Coronary artery (tissue), 2 donors: ENCODE data around the gene CPXM2.

ENCODE experiments used
- DNase-seq: peaks from one replicate; pipeline ENCODE4 v3.0.0-alpha.2; 2017; ENCODE audit warnings: low spot score
- H3K27ac ChIP-seq, 2 donors: fragments of 200-600 bp; sonication (generic); one replicate each; pipeline ENCODE4 v1.5.1; 2016 to 2019
- H3K4me3 ChIP-seq: fragments of 200-600 bp; sonication (generic); 2 replicates; pipeline ENCODE4 v1.5.1; 2016; ENCODE audit warnings: mild to moderate bottlenecking, moderate library complexity
- CTCF ChIP-seq: fragments of 200-600 bp; sonication (generic); IDR thresholded peaks from one replicate; pipeline ENCODE4 v1.5.1; 2019; ENCODE audit warnings: antibody characterized with exemption

The CPXM2 gene

GRCh38 chr10:123842692-123843385, 48.8 kb downstream of the CPXM2 start:
- DNase-seq: peak; percentile 63
- no peak for TF ChIP-seq CTCF
- Histone ChIP-seq H3K4me3 (no peak overlapping the region), H3K27ac (peak overlapping the region; percentile 40 to 68)

DNA sequence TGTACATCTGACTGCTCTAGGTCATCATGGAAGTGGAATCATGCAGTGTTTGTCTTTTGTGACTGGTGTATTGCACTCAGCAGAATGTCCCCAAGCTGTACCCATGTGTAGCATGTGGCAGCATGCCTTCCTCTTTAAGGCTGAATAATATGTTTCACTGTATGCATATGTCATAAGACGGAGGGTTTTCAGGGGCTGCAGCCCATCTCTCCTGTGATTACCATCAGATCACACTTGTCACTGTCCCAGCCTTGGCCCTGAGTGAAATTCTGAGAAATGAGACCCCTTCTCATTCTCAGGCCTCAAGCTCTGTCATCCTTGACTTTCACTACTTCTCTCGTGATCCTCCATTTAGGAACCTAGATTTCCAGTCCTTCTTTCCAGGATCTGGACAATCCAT, 50.0 kb downstream of the CPXM2 start:
- Histone ChIP-seq H3K4me3 (no peak overlapping the region), H3K27ac (peak overlapping the region; percentile 40 to 55)
- no peak for TF ChIP-seq CTCF
- peak; percentile 40 for DNase-seq

GRCh38 chr10:123841115-123841514, 50.5 kb downstream of the CPXM2 start:
- DNase-seq: peak; percentile 41
- no peak for TF ChIP-seq CTCF
- Histone ChIP-seq H3K4me3 (no peak overlapping the region), H3K27ac (no peak overlapping the region)

DNA sequence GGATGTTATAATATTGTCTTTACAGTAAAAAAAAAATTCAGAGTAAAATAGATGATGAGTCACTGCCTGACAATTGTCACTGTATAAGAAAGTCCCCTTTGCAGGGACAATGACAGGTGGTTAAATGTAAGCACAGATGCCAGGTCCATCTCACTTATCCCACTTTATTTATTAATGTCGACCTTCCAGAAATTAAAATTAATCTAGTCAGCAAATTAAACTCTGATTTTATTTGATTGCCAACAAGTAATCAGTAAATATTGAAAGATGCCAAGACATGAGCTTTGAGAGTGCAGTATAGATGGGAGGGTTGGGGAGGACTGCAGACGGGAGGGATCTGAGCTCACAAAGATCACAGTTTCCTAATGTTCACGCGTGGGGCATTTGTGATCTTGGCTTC, 50.9 kb downstream of the CPXM2 start:
- no peak overlapping the region for H3K4me3 ChIP-seq
- no peak overlapping the region for H3K27ac ChIP-seq
- DNase-seq: no peak
- no peak for TF ChIP-seq CTCF

DNA sequence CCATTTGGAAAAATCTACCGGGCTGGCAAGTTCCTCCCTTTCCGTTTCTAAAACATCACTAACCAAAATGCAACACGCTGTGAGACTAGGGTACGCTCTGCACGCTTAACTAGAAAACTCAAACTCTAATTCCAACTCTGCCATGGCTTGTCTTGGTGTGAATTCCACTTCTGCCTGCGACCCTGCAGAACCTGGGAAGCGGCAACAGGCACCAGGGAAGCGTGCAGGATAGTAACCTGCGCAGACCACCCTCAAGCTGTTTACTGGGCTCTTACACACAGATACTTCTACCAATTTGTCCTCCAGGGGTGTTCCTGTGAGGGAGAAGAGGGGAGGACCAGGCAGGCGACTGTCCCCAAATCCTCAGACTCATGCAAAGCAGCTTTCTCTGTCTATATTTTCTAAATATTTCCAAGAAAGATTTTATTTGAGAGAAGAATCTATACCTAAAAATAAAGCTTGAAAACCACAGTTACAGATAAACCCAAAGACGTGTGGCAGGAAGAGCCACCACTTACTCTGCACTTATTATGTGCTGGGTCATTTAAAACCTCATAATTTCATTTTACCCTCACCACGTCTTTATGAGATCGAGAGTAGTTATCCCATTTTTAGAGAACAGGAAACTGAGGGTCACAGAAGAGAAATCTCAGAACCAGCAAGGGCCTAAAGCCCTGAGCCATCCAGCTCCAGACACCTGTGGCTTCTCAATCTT, 52.9 kb downstream of the CPXM2 start:
- no peak overlapping the region for H3K4me3 ChIP-seq
- H3K27ac ChIP-seq: no peak overlapping the region
- peak; percentile 35 for DNase-seq
- no peak for TF ChIP-seq CTCF

GRCh38 chr10:123837756-123838155, 53.9 kb downstream of the CPXM2 start:
- no peak for DNase-seq
- H3K27ac ChIP-seq: no peak overlapping the region
- TF ChIP-seq CTCF: no peak
- H3K4me3 ChIP-seq: no peak overlapping the region
